Keratinocyte (primary cell): ENCODE data around the gene CREBL2. TPM values are rescaled to one million over a fixed set of nuclear protein-coding genes. Genes with fewer than 3 reads are reported as not detected.
"Not testable (repeated sequence)": the region's sequence is repeated elsewhere in the genome, so short reads cannot be mapped to it uniquely, and the experiment has no call there.

Experiments
- DNase-seq: peaks from one replicate; pipeline ENCODE4 v3.0.0-alpha.2; 2011; ENCODE audit warnings: low read depth, missing footprints, low spot score
- FAIRE-seq: peaks from 2 replicates; lab custom pipeline; 2011; peaks lifted over from hg19 to GRCh38; lab: Jason Lieb, UNC
- H2AFZ ChIP-seq: 2 replicates; pipeline ENCODE4 v1.6.0; 2012; ENCODE audit warnings: low read length, control low read depth, inconsistent platforms; ENCODE audit not compliant: control insufficient read depth
- H3K27ac ChIP-seq: 2 replicates; pipeline ENCODE4 v1.5.1; 2011; ENCODE audit warnings: low read length; ENCODE audit not compliant: control insufficient read depth, insufficient read depth
- H3K27me3 ChIP-seq: 3 replicates; pipeline ENCODE4 v1.6.0; 2011; ENCODE audit warnings: low read length; ENCODE audit not compliant: control insufficient read depth, insufficient read depth; ENCODE audit errors: extremely low read depth
- H3K36me3 ChIP-seq, 2 experiments: 2 replicates in 1 of 2; 3 replicates in 1 of 2; pipeline ENCODE4 v1.5.1; 2011; ENCODE audit warnings: low read length in 2 of 2, mild to moderate bottlenecking in 1 of 2; ENCODE audit not compliant: control insufficient read depth in 2 of 2, insufficient read depth in 2 of 2; ENCODE audit errors: extremely low read depth in 1 of 2
- H3K4me1 ChIP-seq: 3 replicates; pipeline ENCODE4 v1.5.1; 2011; ENCODE audit warnings: low read length; ENCODE audit not compliant: control insufficient read depth, insufficient read depth; ENCODE audit errors: extremely low read depth
- H3K4me2 ChIP-seq: 3 replicates; pipeline ENCODE4 v1.6.0; 2011; ENCODE audit warnings: low read depth, low read length; ENCODE audit not compliant: control insufficient read depth, insufficient read depth; ENCODE audit errors: extremely low read depth
- H3K4me3 ChIP-seq, 3 experiments: fragments of 200-600 bp in 1 of 3; sonication (generic) in 1 of 3; 2 replicates in 2 of 3; 3 replicates in 1 of 3; pipeline ENCODE4 v1.5.1; 2011 to 2016; ENCODE audit warnings: low read length in 3 of 3, mild to moderate bottlenecking in 3 of 3, control low read depth in 2 of 3, inconsistent platforms in 1 of 3, low read depth in 1 of 3, mixed read lengths in 1 of 3, mixed run types in 1 of 3, moderate library complexity in 1 of 3; ENCODE audit not compliant: control insufficient read depth in 2 of 3, insufficient read depth in 2 of 3; ENCODE audit errors: extremely low read depth in 1 of 3
- H3K79me2 ChIP-seq: 2 replicates; pipeline ENCODE4 v1.6.0; 2012; ENCODE audit warnings: low read length; ENCODE audit not compliant: control insufficient read depth, insufficient read depth
- H3K9ac ChIP-seq: 3 replicates; pipeline ENCODE4 v1.6.0; 2011; ENCODE audit warnings: low read length; ENCODE audit not compliant: control insufficient read depth, insufficient read depth; ENCODE audit errors: extremely low read depth
- H3K9me1 ChIP-seq: 3 replicates; pipeline ENCODE4 v1.6.0; 2011; ENCODE audit warnings: low read length; ENCODE audit not compliant: control insufficient read depth, insufficient read depth; ENCODE audit errors: extremely low read depth
- H3K9me3 ChIP-seq: 2 replicates; pipeline ENCODE4 v1.5.1; 2012; ENCODE audit warnings: low read depth, low read length; ENCODE audit not compliant: control insufficient read depth
- H4K20me1 ChIP-seq: 3 replicates; pipeline ENCODE4 v1.6.0; 2011; ENCODE audit warnings: low read length; ENCODE audit not compliant: control insufficient read depth, insufficient read depth; ENCODE audit errors: extremely low read depth
- EZH2 ChIP-seq: IDR thresholded peaks from one replicate; pipeline ENCODE4 v1.6.1; 2012; ENCODE audit warnings: inconsistent platforms, mild to moderate bottlenecking, low read length, moderate library complexity
- dilution Hi-C: fragments of 300-500 bp; cut with MboI; formaldehyde crosslinking; loops from one replicate; pipeline ENCODE4 v1.7.0; 2020; ENCODE audit warnings: low sequenced_read_pairs; ENCODE audit not compliant: extremely low pct_ligation_motif_present
- polyA plus RNA-seq, 5 experiments: library from polyadenylated mRNA; depleted of rRNA in 3 of 5; stranded (reverse) in 3 of 5; stranded (forward) in 1 of 5; unstranded in 1 of 5; fragments of >200 nt; gene quantifications; 1 replicate in 1 of 5; 2 replicates in 3 of 5; 3 replicates in 1 of 5; pipeline versions ENCODE4 v1.2.1 to v1.2.3, GENCODE V29; 2011 to 2012; ENCODE audit warnings: missing spikeins in 2 of 5, low read depth in 1 of 5, low replicate concordance in 1 of 5
- TF ChIP-seq, protein P1 (sequence below), 3 experiments: IDR thresholded peaks in 1 of 3; conservative IDR thresholded peaks in 1 of 3; optimal IDR thresholded peaks in 1 of 3; 2 replicates in 2 of 3; 3 replicates in 1 of 3; pipeline versions ENCODE3 to v1.5.1; 2011; ENCODE audit warnings: low read length in 3 of 3, mild to moderate bottlenecking in 3 of 3, moderate library complexity in 2 of 3, control low read depth in 1 of 3, inconsistent platforms in 1 of 3; ENCODE audit not compliant: insufficient read depth in 2 of 3; ENCODE audit errors: extremely low read depth in 1 of 3

The CREBL2 gene
- polyA plus RNA-seq, 1 donor (not counting 4 experiments of a cell fraction or from before 2014, with no cell fraction given) = 15.8 TPM

GRCh38 chr12:12614342-12614741 lies 2.7 kb downstream of the CREBL2 start:
- dilution Hi-C loops = no loop called here

GRCh38 chr12:12616512-12617310 lies 5.0 kb downstream of the CREBL2 start:
- Histone ChIP-seq H3K27ac (no peak overlapping the region), H3K4me1 (peaks cover 12% of the 10 kb centered on the region), H3K36me3 (no peaks in the 10 kb centered on the region), H3K9ac (no peak overlapping the region), H3K9me3 (no peaks in the 10 kb centered on the region), H3K4me3 (no peak overlapping the region), H3K79me2 (peaks cover 7% of the 10 kb centered on the region), H3K9me1 (no peaks in the 10 kb centered on the region), H4K20me1 (no peaks in the 10 kb centered on the region), H2AFZ (no peak overlapping the region), H3K4me2 (no peak overlapping the region), H3K27me3 (no peaks in the 10 kb centered on the region)
- no peak for FAIRE-seq
- TF ChIP-seq, protein P1, sequence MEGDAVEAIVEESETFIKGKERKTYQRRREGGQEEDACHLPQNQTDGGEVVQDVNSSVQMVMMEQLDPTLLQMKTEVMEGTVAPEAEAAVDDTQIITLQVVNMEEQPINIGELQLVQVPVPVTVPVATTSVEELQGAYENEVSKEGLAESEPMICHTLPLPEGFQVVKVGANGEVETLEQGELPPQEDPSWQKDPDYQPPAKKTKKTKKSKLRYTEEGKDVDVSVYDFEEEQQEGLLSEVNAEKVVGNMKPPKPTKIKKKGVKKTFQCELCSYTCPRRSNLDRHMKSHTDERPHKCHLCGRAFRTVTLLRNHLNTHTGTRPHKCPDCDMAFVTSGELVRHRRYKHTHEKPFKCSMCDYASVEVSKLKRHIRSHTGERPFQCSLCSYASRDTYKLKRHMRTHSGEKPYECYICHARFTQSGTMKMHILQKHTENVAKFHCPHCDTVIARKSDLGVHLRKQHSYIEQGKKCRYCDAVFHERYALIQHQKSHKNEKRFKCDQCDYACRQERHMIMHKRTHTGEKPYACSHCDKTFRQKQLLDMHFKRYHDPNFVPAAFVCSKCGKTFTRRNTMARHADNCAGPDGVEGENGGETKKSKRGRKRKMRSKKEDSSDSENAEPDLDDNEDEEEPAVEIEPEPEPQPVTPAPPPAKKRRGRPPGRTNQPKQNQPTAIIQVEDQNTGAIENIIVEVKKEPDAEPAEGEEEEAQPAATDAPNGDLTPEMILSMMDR (optimal IDR thresholded peaks at IDR 0.05 in 1 of 3, IDR thresholded peaks at IDR 0.05 in 1 of 3, conservative IDR thresholded peaks at IDR 0.05 in 1 of 3; ENCODE audit: extremely low read depth in 1 of 3, insufficient read depth in 2 of 3, low read length in 3 of 3) = no peak
- TF ChIP-seq EZH2 = no peak
- dilution Hi-C loops = no loop called here
- no peak for DNase-seq

More at GRCh38 chr12:12614342-12614741, 2.7 kb downstream of the CREBL2 start:
- Histone ChIP-seq H3K27me3 (no peaks in the 10 kb centered on the region), H3K4me2 (no peak overlapping the region), H3K36me3 (no peaks in the 10 kb centered on the region), H3K9ac (no peak overlapping the region), H3K27ac (no peak overlapping the region), H3K4me3 (no peak overlapping the region), H3K9me3 (no peaks in the 10 kb centered on the region), H2AFZ (no peak overlapping the region), H3K9me1 (no peaks in the 10 kb centered on the region), H3K79me2 (peaks cover 7% of the 10 kb centered on the region), H3K4me1 (peaks cover 17% of the 10 kb centered on the region), H4K20me1 (no peaks in the 10 kb centered on the region)
- TF ChIP-seq, protein P1 (optimal IDR thresholded peaks at IDR 0.05 in 1 of 3, IDR thresholded peaks at IDR 0.05 in 1 of 3, conservative IDR thresholded peaks at IDR 0.05 in 1 of 3; ENCODE audit: extremely low read depth in 1 of 3, insufficient read depth in 2 of 3, low read length in 3 of 3) = no peak
- no peak for TF ChIP-seq EZH2
- FAIRE-seq (no peak), DNase-seq (no peak)

DNA sequence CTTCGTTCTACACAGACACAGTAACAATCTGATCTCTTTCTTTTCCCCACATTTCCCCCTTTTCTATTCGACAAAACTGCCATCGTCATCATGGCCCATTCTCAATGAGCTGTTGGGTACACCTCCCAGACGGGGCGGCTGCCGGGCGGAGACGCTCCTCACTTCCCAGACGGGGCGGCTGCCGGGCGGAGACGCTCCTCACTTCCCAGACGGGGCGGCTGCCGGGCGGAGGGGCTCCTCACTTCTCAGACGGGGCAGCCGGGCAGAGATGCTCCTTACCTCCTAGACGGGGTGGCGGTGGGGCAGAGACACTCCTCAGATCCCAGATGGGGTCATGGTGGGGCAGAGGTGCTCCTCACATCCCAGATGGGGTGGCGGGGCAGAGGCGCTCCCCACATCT lies 6.4 kb downstream of the CREBL2 start:
- FAIRE-seq, H2AFZ ChIP-seq, H3K36me3 ChIP-seq, H3K79me2 ChIP-seq, H3K9me1 ChIP-seq, H3K9me3 ChIP-seq, H3K27ac ChIP-seq, dilution Hi-C loops, H3K4me3 ChIP-seq, H3K4me2 ChIP-seq, H3K9ac ChIP-seq, H3K27me3 ChIP-seq, DNase-seq, H4K20me1 ChIP-seq, H3K4me1 ChIP-seq: not testable (repeated sequence)
